RWPE2 (cell line): ENCODE results near the gene SBK1.

Source experiments
- ATAC-seq: fragments of 200-7000 bp; cut with Tn5 transposase; 3 replicates; pipeline ENCODE4 v1.9.1; 2021; ENCODE audit warnings: low read depth
- DNase-seq: peaks from one replicate; pipeline ENCODE4 v3.0.0-alpha.2; 2020; ENCODE audit warnings: low spot score
- H3K27ac ChIP-seq: fragments of 450-650 bp; 2 replicates; pipeline ENCODE4 v1.5.1; 2017; ENCODE audit warnings: mild to moderate bottlenecking; ENCODE audit not compliant: poor library complexity, severe bottlenecking
- H3K27me3 ChIP-seq: fragments of 250-450 bp; sonication (Bioruptor Pico); 2 replicates; pipeline ENCODE4 v1.5.1; 2021; ENCODE audit warnings: mild to moderate bottlenecking, moderate library complexity; ENCODE audit not compliant: insufficient read depth, poor library complexity, severe bottlenecking
- H3K36me3 ChIP-seq: fragments of 250-450 bp; sonication (Bioruptor Pico); 2 replicates; pipeline ENCODE4 v1.5.1; 2020; ENCODE audit warnings: low read depth, mild to moderate bottlenecking, moderate library complexity
- H3K4me1 ChIP-seq: fragments of 250-450 bp; sonication (Bioruptor Pico); 2 replicates; pipeline ENCODE4 v1.5.1; 2021; ENCODE audit warnings: mild to moderate bottlenecking, moderate library complexity; ENCODE audit not compliant: insufficient read depth, poor library complexity, severe bottlenecking
- H3K4me3 ChIP-seq: fragments of 250-450 bp; sonication (Bioruptor Pico); 2 replicates; pipeline ENCODE4 v1.5.1; 2021; ENCODE audit warnings: mild to moderate bottlenecking, moderate library complexity; ENCODE audit not compliant: severe bottlenecking
- H3K9me3 ChIP-seq: fragments of 250-450 bp; sonication (Bioruptor Pico); 2 replicates; pipeline ENCODE4 v1.5.1; 2021; ENCODE audit warnings: mild to moderate bottlenecking, moderate library complexity; ENCODE audit not compliant: severe bottlenecking
- TF ChIP-seq, protein P1 (sequence below): fragments of 450-650 bp; IDR thresholded peaks from one replicate; pipeline ENCODE4 v1.5.1; 2017; ENCODE audit warnings: mild to moderate bottlenecking, moderate library complexity; ENCODE audit not compliant: poor library complexity, severe bottlenecking

Gene SBK1

DNA sequence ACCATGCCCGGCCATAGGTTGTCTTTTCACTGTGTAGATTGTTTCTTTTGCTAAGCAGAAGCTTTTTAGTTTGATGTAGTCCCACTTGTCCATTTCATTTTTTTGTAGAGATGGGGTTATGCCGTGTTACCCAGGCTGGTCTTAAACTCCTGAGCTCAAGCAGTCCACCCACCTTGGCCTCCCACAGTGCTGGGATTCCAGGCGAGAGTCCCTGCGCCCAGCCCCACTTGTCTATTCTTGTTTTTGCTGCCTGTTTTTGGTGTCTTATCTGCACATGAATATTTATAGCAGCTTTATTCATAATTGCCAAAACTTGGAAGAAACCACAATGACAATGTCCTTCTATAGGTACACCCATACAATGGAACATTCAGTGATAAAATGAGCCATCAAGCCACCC, 18.8 kb upstream of the SBK1 start:
- TF ChIP-seq, protein P1, sequence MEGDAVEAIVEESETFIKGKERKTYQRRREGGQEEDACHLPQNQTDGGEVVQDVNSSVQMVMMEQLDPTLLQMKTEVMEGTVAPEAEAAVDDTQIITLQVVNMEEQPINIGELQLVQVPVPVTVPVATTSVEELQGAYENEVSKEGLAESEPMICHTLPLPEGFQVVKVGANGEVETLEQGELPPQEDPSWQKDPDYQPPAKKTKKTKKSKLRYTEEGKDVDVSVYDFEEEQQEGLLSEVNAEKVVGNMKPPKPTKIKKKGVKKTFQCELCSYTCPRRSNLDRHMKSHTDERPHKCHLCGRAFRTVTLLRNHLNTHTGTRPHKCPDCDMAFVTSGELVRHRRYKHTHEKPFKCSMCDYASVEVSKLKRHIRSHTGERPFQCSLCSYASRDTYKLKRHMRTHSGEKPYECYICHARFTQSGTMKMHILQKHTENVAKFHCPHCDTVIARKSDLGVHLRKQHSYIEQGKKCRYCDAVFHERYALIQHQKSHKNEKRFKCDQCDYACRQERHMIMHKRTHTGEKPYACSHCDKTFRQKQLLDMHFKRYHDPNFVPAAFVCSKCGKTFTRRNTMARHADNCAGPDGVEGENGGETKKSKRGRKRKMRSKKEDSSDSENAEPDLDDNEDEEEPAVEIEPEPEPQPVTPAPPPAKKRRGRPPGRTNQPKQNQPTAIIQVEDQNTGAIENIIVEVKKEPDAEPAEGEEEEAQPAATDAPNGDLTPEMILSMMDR, result no peak
- Histone ChIP-seq H3K4me1 (no peaks in the 10 kb centered on the region), H3K9me3 (peaks cover 2% of the 10 kb centered on the region), H3K4me3 (no peak overlapping the region), H3K27ac (no peak overlapping the region), H3K36me3 (no peaks in the 10 kb centered on the region), H3K27me3 (peaks cover 3% of the 10 kb centered on the region)
- DNase-seq, result no peak
- no peak for ATAC-seq

DNA sequence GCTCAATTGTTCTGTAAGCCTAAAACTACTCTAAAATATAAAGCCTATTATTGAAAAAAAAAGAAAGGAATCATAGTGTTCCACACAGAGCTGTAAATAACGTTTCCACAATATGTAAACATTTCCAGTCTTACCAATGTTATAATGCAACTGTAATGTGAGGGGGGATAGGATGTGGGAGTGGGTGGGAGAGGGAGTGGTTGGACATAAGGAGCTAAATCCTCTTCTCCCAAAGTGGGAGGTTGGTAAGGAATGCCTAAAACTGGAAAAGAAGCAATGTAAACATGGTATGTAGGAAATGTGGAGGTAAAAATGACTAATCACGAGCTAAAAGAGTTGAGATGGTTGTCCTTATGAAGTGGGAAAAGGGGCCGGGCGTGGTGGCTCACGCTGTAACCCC, 17.6 kb upstream of the SBK1 start:
- TF ChIP-seq, protein P1, result no peak
- no peak overlapping the region for H3K27ac ChIP-seq
- H3K36me3 ChIP-seq, result no peaks in the 10 kb centered on the region
- H3K4me1 ChIP-seq, result no peaks in the 10 kb centered on the region
- H3K4me3 ChIP-seq, result no peak overlapping the region
- peaks cover 3% of the 10 kb centered on the region for H3K27me3 ChIP-seq
- peaks cover 2% of the 10 kb centered on the region for H3K9me3 ChIP-seq
- ATAC-seq (no peak), DNase-seq (no peak)

DNA sequence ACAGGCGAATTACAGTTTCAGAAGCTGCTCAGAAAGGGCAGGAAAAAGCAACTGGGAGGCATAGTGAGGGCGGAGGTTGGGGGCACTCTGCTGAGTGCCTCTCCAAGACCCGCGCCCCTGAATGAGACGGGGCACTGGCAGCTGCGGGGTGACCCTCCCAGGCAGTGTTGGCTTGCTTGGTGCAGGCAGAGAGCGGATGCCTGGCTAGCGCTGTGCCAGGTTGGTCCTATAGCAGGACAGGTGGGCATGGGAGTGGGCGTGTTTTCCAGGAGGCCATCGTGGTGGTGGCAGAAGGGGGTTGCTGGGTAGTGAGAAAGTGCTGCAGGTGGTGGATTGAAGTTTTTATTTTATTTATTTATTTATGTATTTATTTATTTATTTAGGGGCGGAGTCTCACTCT, 16.0 kb upstream of the SBK1 start:
- H3K27ac ChIP-seq, result no peak overlapping the region
- no peak overlapping the region for H3K4me3 ChIP-seq
- H3K4me1 ChIP-seq, result no peaks in the 10 kb centered on the region
- ATAC-seq, result no peak
- no peak for DNase-seq
- no peaks in the 10 kb centered on the region for H3K9me3 ChIP-seq
- TF ChIP-seq, protein P1, result no peak
- no peaks in the 10 kb centered on the region for H3K36me3 ChIP-seq
- peaks cover 3% of the 10 kb centered on the region for H3K27me3 ChIP-seq

DNA sequence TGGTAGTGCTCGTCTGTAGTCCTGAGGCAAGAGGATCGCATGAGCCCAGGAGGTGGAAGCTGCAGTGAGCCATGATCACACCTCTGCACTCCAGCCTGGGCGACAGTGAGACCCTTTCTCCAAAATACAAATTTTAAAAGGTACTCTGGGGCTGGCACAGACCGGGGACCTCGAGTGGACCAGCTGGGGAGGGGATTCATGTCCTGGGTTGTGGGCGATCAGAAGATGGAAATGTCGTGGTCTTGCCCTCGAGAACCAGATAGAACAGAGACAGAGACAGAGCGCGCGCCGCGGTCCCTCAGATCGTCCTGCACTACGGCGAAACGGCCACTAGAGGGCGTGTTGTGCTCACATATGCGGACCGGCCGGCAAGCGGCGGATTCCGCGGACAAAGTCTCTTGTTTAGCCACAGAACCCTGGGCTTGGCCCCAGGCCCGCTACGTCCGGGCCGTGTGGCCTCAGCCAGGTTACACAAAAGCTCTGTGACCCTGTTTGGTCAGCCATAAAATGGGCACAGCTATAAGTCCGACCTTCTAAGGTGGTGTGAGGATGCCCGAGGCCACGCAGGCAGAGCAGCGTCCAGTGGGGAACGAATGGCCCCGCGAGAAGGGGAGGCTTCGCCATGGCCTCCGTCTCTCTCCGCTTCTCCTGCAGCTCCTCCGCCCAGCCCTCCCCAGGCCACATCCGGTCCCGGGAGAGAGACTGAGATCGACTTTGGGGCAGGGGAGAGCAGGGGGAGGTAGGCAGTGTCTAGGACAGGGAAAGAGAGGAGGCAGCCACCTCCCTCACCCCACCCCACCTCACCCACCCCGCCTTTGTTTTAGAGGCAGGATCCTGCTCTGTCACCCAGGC, 14.6 kb upstream of the SBK1 start:
- Histone ChIP-seq H3K9me3 (no peaks in the 10 kb centered on the region), H3K27me3 (peaks cover 3% of the 10 kb centered on the region), H3K36me3 (no peaks in the 10 kb centered on the region), H3K4me1 (no peaks in the 10 kb centered on the region), H3K27ac (no peak overlapping the region), H3K4me3 (peak overlapping the region; percentile 32)
- DNase-seq (no peak), ATAC-seq (peak; percentile 83)
- TF ChIP-seq, protein P1, result peak; percentile 90

DNA sequence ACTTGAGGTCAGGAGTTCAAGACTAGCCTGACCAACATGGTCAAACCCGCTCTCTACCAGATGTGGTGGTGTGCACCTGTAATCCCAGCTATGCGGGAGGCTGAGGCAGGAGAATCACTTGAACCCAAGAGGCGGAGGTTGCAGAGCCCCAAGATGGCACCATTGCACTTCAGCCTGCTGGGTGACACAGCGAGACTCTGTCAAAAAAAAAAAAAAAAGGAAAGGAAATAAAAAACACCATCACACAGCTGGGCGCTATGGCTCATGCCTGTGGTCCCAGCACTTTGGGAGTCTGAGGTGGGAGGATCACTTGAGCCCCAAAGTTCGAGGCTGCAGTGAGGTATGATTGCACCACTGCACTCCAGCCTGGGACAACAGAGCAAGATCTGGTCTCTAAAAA, 13.3 kb upstream of the SBK1 start:
- no peak overlapping the region for H3K27ac ChIP-seq
- no peaks in the 10 kb centered on the region for H3K9me3 ChIP-seq
- DNase-seq, result no peak
- no peak overlapping the region for H3K4me3 ChIP-seq
- peaks cover 3% of the 10 kb centered on the region for H3K27me3 ChIP-seq
- H3K36me3 ChIP-seq, result no peaks in the 10 kb centered on the region
- no peak for ATAC-seq
- TF ChIP-seq, protein P1, result no peak
- H3K4me1 ChIP-seq, result no peaks in the 10 kb centered on the region
